Spleen (tissue), 7 donors: ENCODE results near the gene RPL18.

ENCODE experiments used
- CTCF ChIP-seq, 11 experiments: fragments of 200-600 bp in 7 of 11; fragments of 450-650 bp in 4 of 11; sonication (generic) in 4 of 11; IDR thresholded peaks in 8 of 11; conservative IDR thresholded peaks in 3 of 11; 1 replicate in 7 of 11; 2 replicates in 4 of 11; pipeline versions ENCODE4 v1.4.0 to v1.8.0; 2016 to 2021; ENCODE audit warnings: antibody characterized with exemption in 11 of 11, inconsistent platforms in 4 of 11, mild to moderate bottlenecking in 1 of 11
- POLR2A ChIP-seq, 3 donors: fragments of 450-650 bp; IDR thresholded peaks; one replicate each; pipeline ENCODE4 v1.5.1; 2017; ENCODE audit warnings: antibody characterized with exemption in 3 of 3, mild to moderate bottlenecking in 1 of 3
- POLR2AphosphoS5 ChIP-seq, 3 donors: sonication (generic); formaldehyde crosslinking; IDR thresholded peaks; one replicate each; pipeline ENCODE4 v1.5.1; 2017; ENCODE audit warnings: antibody characterized with exemption in 3 of 3
- donor health status: DM: no; HTN: no; CAD: no; lungs with moderate emphysema.
- donor health status: DM: no; HTN: no; CAD: no.
- donor health status: DM: no; HTN: no; CAD: no.

GRCh38 chr19:48609571-48610108 lies 9.3 kb downstream of the RPL18 start:
- TF ChIP-seq CTCF (IDR thresholded peaks at IDR 0.05 in 8 of 11, conservative IDR thresholded peaks at IDR 0.05 in 3 of 11), result no peak
- TF ChIP-seq POLR2A (IDR thresholded peaks at IDR 0.05), result no peak
- no peak for TF ChIP-seq POLR2AphosphoS5 (IDR thresholded peaks at IDR 0.05)
